ENCODE measurements around the gene LST1.

LST1 gene

GRCh38 chr6:31559958-31560696 is 25.9 kb upstream of the LST1 start:
- DNase-seq (ENCODE audit: low spot score) = peak; percentile 63

GRCh38 chr6:31560697-31561058 is 25.4 kb upstream of the LST1 start:
- no peak for DNase-seq (ENCODE audit: low spot score)

- DNase-seq (ENCODE audit: low spot score) = no peak
Observed at GRCh38 chr6:31567531-31568370, 18.3 kb upstream of the LST1 start.

- DNase-seq (ENCODE audit: low spot score) = peak; percentile 79
Observed at GRCh38 chr6:31568537-31568961, 17.5 kb upstream of the LST1 start.

GRCh38 chr6:31569861-31570536 is 16.1 kb upstream of the LST1 start:
- DNase-seq (ENCODE audit: low spot score) = no peak

GRCh38 chr6:31572041-31572911 is 13.8 kb upstream of the LST1 start, which contains the start of gene LTA:
TSS of gene LTA (plus strand) at chr6:31572289. CDS start at chr6:31572743, 454 bp downstream.
- DNase-seq (ENCODE audit: low spot score) = peak; percentile 70

- DNase-seq (ENCODE audit: low spot score) = no peak
Observed at GRCh38 chr6:31573239-31574105, 12.6 kb upstream of the LST1 start.

- DNase-seq (ENCODE audit: low spot score) = no peak
Observed at GRCh38 chr6:31574106-31575061, 11.7 kb upstream of the LST1 start.

GRCh38 chr6:31575335-31575901 is 10.7 kb upstream of the LST1 start, which contains the start of gene TNF:
TSS of gene TNF (plus strand) at chr6:31575565. CDS start at chr6:31575742, 177 bp downstream.
- DNase-seq (ENCODE audit: low spot score) = peak; percentile 79

GRCh38 chr6:31575952-31576685 is 10.0 kb upstream of the LST1 start:
- no peak for DNase-seq (ENCODE audit: low spot score)

- DNase-seq (ENCODE audit: low spot score) = no peak
Observed at GRCh38 chr6:31576897-31577578, 9.0 kb upstream of the LST1 start.

- no peak for DNase-seq (ENCODE audit: low spot score)
Observed at GRCh38 chr6:31577579-31577966, 8.5 kb upstream of the LST1 start.

- no peak for DNase-seq (ENCODE audit: low spot score)
Observed at GRCh38 chr6:31578184-31579118, 7.6 kb upstream of the LST1 start.

- no peak for DNase-seq (ENCODE audit: low spot score)
Observed at GRCh38 chr6:31579119-31579505, 7.0 kb upstream of the LST1 start.

GRCh38 chr6:31579546-31580437 is 6.3 kb upstream of the LST1 start:
- DNase-seq (ENCODE audit: low spot score) = no peak

- no peak for DNase-seq (ENCODE audit: low spot score)
Observed at GRCh38 chr6:31580438-31580740, 5.7 kb upstream of the LST1 start.
